ENCODE measurements around the gene NFATC2. TPM values are rescaled to one million over a fixed set of nuclear protein-coding genes. Genes with fewer than 3 reads are reported as not detected.

The NFATC2 gene
- total and polyA plus RNA-seq, 2 experiments from 2014 or later: 0.52 to 0.59 TPM

DNA sequence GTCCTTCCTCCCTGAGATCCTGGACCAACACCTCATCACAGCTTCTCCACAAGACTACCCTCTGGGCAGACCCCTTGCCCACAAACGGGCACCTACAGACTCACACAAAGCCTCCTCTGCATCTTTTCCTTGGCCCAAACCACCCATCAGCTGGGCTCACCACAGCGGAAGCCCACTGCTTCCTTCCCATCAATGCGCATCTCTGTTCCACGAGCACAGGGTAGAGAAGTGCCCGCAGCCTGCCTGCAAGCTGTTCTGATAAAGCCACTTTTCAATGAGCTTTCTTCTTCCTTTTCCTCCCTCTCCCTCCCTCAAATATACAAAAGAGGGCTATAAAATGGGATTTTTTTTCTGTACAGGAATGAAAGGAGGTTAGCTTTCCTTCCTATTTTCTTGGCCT is 111.2 kb downstream of the NFATC2 start:
- H3K27ac Mint-ChIP-seq: no peak overlapping the region
- Histone ChIP-seq H3F3A (replicated peaks; ENCODE audit: low read depth) (no peaks in the 10 kb centered on the region), H3K27me3 (ENCODE audit: insufficient read depth) (no peaks in the 10 kb centered on the region), H2AFZ (no peak overlapping the region), H3K27ac (ENCODE audit: low read depth) (no peak overlapping the region), H3K9me2 (ENCODE audit: insufficient read depth) (no peaks in the 10 kb centered on the region), H3K4me2 (no peak overlapping the region), H3K79me2 (replicated peaks; ENCODE audit: insufficient read depth) (no peaks in the 10 kb centered on the region), H3K36me3 (ENCODE audit: insufficient read depth) (no peaks in the 10 kb centered on the region), H4K20me1 (replicated peaks; ENCODE audit: insufficient read depth) (no peaks in the 10 kb centered on the region), H3K4me1 (ENCODE audit: insufficient read depth) (peaks cover 5% of the 10 kb centered on the region), H3K4me3 (no peak overlapping the region)
- peaks cover 23% of the 10 kb centered on the region for H3K4me1 Mint-ChIP-seq
- TF ChIP-seq POLR2AphosphoS5 (IDR thresholded peaks at IDR 0.05; ENCODE audit: low read depth) (no peak), JUNB (IDR thresholded peaks at IDR 0.05; ENCODE audit: unreplicated experiment) (no peak), CREB1 (CRISPR knock-in tag; IDR thresholded peaks at IDR 0.05; ENCODE audit: low read depth) (no peak), CTCF (conservative IDR thresholded peaks at IDR 0.05; ENCODE audit: low read depth in 2 of 2) (no peak), STAT1 (IDR thresholded peaks at IDR 0.05; ENCODE audit: unreplicated experiment) (no peak), NANOG (IDR thresholded peaks at IDR 0.05; ENCODE audit: borderline replicate concordance) (no peak)
- H3K36me3 Mint-ChIP-seq (ENCODE audit: low read depth): no peaks in the 10 kb centered on the region
- no peak overlapping the region for H3K4me3 Mint-ChIP-seq
- DNase-seq (ENCODE audit: low spot score) (no peak), ATAC-seq (no peak; the same call in 2 of the 3 replicates)
- H3K27me3 Mint-ChIP-seq (ENCODE audit: insufficient read depth, low read depth, poor library complexity): peaks cover 9% of the 10 kb centered on the region
- H3K9me3 Mint-ChIP-seq: no peaks in the 10 kb centered on the region

- Histone ChIP-seq H2AFZ (no peak overlapping the region), H4K20me1 (replicated peaks; ENCODE audit: insufficient read depth) (no peaks in the 10 kb centered on the region), H3F3A (replicated peaks; ENCODE audit: low read depth) (no peaks in the 10 kb centered on the region), H3K4me1 (ENCODE audit: insufficient read depth) (peaks cover 12% of the 10 kb centered on the region), H3K9me2 (ENCODE audit: insufficient read depth) (no peaks in the 10 kb centered on the region), H3K27ac (ENCODE audit: low read depth) (no peak overlapping the region), H3K27me3 (ENCODE audit: insufficient read depth) (no peaks in the 10 kb centered on the region), H3K36me3 (ENCODE audit: insufficient read depth) (no peaks in the 10 kb centered on the region), H3K4me3 (no peak overlapping the region), H3K79me2 (replicated peaks; ENCODE audit: insufficient read depth) (no peaks in the 10 kb centered on the region), H3K4me2 (no peak overlapping the region)
- DNase-seq (ENCODE audit: low spot score) (no peak), ATAC-seq (no peak)
- Mint-ChIP-seq H3K27me3 (ENCODE audit: insufficient read depth, low read depth, poor library complexity) (peaks cover 9% of the 10 kb centered on the region), H3K36me3 (ENCODE audit: low read depth) (no peaks in the 10 kb centered on the region), H3K4me1 (peaks cover 27% of the 10 kb centered on the region), H3K27ac (no peak overlapping the region), H3K4me3 (no peak overlapping the region), H3K9me3 (no peaks in the 10 kb centered on the region)
- no peak for TF ChIP-seq ZNF462 (CRISPR knock-in tag; IDR thresholded peaks at IDR 0.05)
- no peak for TF ChIP-seq ZNF114 (CRISPR knock-in tag; IDR thresholded peaks at IDR 0.05)
- no peak for TF ChIP-seq CREB1 (CRISPR knock-in tag; IDR thresholded peaks at IDR 0.05; ENCODE audit: low read depth)
- TF ChIP-seq STAT1 (IDR thresholded peaks at IDR 0.05; ENCODE audit: unreplicated experiment): no peak
- TF ChIP-seq REST (IDR thresholded peaks at IDR 0.05; ENCODE audit: unreplicated experiment): no peak
Observed at GRCh38 chr20:51430198-51430950, 112.1 kb downstream of the NFATC2 start.
